ENCODE measurements around the gene RPA3.

DNA sequence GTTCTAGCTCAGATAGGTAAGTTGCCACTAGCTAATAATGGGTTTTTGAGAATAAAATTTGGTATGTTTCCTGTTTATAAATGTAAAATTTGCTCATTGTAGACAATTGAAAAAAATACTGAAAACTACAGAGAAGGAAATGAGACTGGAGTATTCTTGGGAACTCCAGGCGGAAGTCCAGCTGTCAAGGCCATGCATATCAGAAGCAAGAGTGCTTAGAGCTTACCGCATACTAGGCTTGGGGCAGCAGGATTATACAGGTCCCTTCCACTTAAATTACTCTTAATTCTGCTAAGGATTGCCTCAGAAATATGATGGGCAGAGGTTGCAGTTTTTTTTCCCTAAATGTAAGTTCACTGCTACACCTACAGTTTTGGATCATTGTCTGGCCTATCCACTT lies 51.2 kb downstream of the RPA3 start:
- TF ChIP-seq, protein P1, sequence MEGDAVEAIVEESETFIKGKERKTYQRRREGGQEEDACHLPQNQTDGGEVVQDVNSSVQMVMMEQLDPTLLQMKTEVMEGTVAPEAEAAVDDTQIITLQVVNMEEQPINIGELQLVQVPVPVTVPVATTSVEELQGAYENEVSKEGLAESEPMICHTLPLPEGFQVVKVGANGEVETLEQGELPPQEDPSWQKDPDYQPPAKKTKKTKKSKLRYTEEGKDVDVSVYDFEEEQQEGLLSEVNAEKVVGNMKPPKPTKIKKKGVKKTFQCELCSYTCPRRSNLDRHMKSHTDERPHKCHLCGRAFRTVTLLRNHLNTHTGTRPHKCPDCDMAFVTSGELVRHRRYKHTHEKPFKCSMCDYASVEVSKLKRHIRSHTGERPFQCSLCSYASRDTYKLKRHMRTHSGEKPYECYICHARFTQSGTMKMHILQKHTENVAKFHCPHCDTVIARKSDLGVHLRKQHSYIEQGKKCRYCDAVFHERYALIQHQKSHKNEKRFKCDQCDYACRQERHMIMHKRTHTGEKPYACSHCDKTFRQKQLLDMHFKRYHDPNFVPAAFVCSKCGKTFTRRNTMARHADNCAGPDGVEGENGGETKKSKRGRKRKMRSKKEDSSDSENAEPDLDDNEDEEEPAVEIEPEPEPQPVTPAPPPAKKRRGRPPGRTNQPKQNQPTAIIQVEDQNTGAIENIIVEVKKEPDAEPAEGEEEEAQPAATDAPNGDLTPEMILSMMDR (optimal IDR thresholded peaks at IDR 0.05 in 1 of 3, IDR thresholded peaks at IDR 0.05 in 1 of 3, conservative IDR thresholded peaks at IDR 0.05 in 1 of 3; ENCODE audit: extremely low read depth in 1 of 3, insufficient read depth in 2 of 3, low read length in 3 of 3): no peak
- TF ChIP-seq EZH2 (IDR thresholded peaks at IDR 0.05; ENCODE audit: low read length): no peak
